GM10248 (cell line): ENCODE measurements around the gene SOX5.

Source experiments
- CTCF ChIA-PET: fragments of 300-600 bp; sonication (Branson Sonifier 250); formaldehyde crosslinking; extraction: SDS; loops from one replicate; lab custom pipeline; 2021; ENCODE audit warnings: antibody characterized with exemption; lab: Yijun Ruan, JAX
- POLR2A ChIA-PET: fragments of 350-650 bp; sonication (Branson Sonifier 250); formaldehyde crosslinking; extraction: SDS; loops from one replicate; lab custom pipeline; 2020; ENCODE audit warnings: antibody characterized with exemption; lab: Yijun Ruan, JAX
- DNase-seq: peaks from one replicate; pipeline ENCODE4 v3.0.0; 2012; ENCODE audit errors: extremely low spot score
- TF ChIP-seq, protein P1 (sequence below): IDR thresholded peaks from 2 replicates; pipeline ENCODE4 v1.5.1; 2012; ENCODE audit warnings: mild to moderate bottlenecking, low read depth; ENCODE audit errors: extremely low read depth, missing control alignments, control extremely low read depth

SOX5 gene

DNA sequence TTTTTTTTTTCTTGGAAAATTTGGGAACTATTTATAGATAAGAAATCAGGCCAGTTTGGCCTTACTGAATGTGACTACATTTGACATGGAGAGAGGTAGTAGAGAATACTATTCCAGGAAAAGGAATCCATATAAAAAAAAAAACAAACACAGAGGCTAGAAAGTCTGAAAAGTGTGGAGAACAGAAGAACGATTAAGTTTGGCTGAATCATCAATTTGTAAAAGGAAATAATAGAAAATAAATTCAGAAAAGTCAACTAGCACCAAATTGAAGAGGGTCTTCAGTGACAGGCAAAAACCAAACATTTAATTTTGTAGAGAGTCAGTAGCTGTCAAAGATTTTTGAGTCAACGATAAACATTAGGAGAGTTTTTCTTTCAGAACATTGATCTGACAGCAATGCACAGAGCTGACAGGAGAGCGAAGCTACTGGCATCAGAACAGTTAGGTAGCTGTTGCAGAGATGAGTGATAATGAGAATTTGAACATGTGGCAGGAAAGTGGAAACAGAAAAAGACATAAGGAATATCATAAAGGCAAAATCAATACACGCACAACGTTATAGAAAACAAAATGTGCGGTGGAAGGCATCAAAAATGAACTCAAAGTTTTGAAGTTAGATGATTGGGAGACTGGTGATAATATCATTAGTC lies 241.2 kb downstream of the SOX5 start:
- ChIA-PET CTCF (no interaction called here), POLR2A (no interaction called here)
- TF ChIP-seq, protein P1, sequence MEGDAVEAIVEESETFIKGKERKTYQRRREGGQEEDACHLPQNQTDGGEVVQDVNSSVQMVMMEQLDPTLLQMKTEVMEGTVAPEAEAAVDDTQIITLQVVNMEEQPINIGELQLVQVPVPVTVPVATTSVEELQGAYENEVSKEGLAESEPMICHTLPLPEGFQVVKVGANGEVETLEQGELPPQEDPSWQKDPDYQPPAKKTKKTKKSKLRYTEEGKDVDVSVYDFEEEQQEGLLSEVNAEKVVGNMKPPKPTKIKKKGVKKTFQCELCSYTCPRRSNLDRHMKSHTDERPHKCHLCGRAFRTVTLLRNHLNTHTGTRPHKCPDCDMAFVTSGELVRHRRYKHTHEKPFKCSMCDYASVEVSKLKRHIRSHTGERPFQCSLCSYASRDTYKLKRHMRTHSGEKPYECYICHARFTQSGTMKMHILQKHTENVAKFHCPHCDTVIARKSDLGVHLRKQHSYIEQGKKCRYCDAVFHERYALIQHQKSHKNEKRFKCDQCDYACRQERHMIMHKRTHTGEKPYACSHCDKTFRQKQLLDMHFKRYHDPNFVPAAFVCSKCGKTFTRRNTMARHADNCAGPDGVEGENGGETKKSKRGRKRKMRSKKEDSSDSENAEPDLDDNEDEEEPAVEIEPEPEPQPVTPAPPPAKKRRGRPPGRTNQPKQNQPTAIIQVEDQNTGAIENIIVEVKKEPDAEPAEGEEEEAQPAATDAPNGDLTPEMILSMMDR: no peak
- DNase-seq: no peak

DNA sequence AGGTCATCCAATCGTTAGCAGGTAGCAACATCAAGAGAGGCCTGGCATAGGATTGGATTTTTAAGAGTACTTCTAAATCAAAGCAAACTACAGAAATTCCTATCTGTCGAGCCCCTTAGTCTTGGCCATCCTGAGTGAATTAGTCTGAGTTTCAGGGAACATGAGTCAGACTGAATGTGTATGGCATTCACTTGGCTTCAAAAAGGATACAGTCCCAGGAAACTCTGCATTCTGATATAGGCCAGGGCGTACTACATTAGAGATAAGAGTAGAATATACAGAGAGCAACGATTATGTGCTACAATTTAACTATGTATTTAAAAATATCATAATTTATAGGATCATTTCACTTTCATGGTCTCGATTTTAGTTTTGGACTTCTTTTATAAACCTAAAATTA lies 242.2 kb downstream of the SOX5 start:
- ChIA-PET POLR2A (no interaction called here), CTCF (no interaction called here)
- TF ChIP-seq, protein P1: no peak
- no peak for DNase-seq

DNA sequence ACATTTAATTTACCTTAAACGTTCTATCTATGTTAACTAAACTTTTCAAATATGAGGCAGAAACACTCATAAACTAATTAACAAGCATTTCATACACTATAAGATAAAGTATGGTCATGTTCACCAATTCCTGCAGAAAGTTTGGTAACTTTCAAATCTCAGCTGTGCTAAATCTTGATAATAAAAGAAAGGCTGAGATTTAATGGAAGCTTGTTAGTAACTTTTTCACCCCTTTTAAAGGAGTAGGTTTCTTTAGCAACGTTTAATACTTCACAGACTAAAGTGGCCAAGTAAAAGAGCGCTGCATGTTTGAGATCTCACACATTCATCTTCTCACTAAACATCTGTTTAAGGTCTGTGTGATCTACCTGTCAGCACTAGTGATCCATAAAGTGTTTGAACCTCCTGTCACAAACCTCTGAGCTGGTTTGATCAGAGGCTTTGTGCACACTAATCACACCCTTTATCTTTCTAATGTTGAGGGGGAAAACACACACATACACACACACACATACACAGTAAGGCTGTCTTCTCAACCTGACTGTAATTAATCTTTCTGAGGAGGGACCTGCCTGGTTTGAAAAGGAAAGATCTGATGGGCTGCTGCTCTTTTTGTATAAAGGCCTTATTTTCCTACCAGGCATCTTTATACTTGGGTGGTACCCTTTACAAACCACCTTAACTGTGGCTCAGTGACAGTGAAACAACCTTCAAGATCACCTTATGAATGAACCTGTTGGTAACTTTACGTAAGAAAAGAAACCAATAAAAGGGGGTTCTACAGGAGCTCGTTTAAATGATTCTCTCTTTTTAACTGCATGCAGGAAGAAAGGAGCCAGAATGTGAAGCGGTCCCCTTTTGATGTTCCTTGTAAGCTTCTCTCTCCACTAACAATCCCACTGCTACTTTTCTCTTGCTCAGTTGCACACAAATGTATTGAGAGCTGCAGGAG lies 244.2 kb downstream of the SOX5 start:
- ChIA-PET CTCF (interaction anchor here (1.0 to 1.2 kb wide), 2 partner anchors 11 to 44 kb away, joined by 3 read pairs; no protein-coding TSS in a partner anchor), POLR2A (no interaction called here)
- no peak for DNase-seq
- TF ChIP-seq, protein P1: no peak

DNA sequence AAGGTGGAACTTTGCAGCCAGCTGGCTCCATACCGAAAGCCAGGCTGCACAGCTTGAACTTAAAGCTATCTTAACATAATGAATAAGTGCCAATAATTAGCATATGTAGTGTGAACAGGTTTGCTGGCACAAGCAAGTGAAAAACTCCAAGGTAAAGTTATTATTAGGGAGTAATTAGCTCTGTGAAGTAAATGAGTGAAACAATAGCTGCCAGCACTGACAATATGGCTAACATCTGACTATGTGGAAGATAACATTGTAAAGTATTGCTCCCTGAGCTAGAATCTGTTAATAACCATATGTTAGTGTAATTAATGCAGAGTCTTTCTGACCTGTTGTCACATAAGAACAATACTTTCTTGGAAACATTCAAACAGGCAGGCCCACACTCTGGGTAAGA lies 246.4 kb downstream of the SOX5 start:
- ChIA-PET POLR2A (no interaction called here), CTCF (interaction anchor here (0.8 to 1.7 kb wide), 5 partner anchors 10 to 38 kb away, joined by 3 to 6 read pairs (median 3); no protein-coding TSS in a partner anchor)
- no peak for DNase-seq
- TF ChIP-seq, protein P1: no peak

DNA sequence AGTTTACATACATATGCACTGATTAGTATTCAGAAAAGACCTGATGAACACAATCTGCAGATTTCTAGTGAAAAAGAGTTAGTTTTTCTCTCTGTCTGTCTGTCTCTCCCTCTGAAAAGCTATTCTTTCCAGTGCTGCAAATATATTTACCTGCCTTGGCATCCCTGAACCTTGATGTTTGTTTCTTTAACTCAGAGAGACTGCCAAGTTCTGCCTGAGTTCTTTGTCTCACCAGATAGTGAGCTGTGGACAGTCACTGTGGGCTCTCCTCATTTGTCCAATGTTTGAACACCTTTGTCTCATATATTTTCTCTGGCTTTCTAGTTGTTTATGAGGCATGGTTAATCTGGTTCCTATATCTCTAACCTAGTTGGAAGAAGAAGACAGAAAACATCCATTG lies 250.4 kb downstream of the SOX5 start:
- TF ChIP-seq, protein P1: no peak
- no peak for DNase-seq
- ChIA-PET POLR2A (no interaction called here), CTCF (interaction anchor here (1.9 kb wide), 1 partner anchor 8 kb away, joined by 4 read pairs; no protein-coding TSS in a partner anchor)

DNA sequence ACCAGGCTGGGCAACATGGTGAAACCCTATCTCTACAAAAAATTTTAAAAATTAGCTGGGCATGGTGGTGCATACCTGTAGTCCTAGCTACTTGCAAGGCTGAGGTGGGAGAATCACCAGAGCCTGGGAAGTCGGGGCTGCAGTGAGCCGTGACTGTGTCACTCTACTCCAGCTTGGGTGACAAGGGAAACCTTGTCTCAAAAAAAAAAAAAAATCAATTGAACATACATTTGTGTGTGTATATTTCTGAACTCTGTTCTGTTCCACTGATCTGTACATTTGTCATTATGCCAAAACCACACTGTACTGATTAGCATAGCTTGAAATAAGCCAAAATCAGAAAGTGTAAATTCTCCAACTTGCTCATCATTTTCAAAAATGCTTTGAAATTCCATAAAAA lies 254.6 kb downstream of the SOX5 start:
- ChIA-PET CTCF (interaction anchor here (1.0 to 1.4 kb wide), 2 partner anchors 9 to 10 kb away, joined by 3 to 5 read pairs; no protein-coding TSS in a partner anchor), POLR2A (no interaction called here)
- TF ChIP-seq, protein P1: no peak
- DNase-seq: no peak
